HT1080 (cell line): ENCODE data around the gene PAK1. TPM values are rescaled to one million over a fixed set of nuclear protein-coding genes. Genes with fewer than 3 reads are reported as not detected.

ENCODE experiments used
- total RNA-seq: library from RNA; depleted of rRNA; stranded (reverse); fragments of >200 nt; shearing (Covaris generic); gene quantifications from 2 replicates; pipeline ENCODE4 v1.2.3, GENCODE V29; 2014; rRNA removed

PAK1 gene
- total RNA-seq, 1 experiment from 2014 or later: 66.1 TPM

Other genes with a start within 250 kb of the PAK1 start
- not detected in 2 replicates for gene GDPD4, start 172.4 kb downstream of the PAK1 start, total RNA-seq
- 0.43 and 0.48 TPM in 2 replicates for gene AQP11, start 115.9 kb upstream of the PAK1 start, total RNA-seq
- gene CLNS1A, start 163.7 kb upstream of the PAK1 start, total RNA-seq: 328 and 387 TPM in 2 replicates